ENCODE results near the gene TACC3.

Gene TACC3

GRCh38 chr4:1787411-1788077, 66.2 kb downstream of the TACC3 start:
- DNase-seq (ENCODE audit: extremely low spot score) = no peak
- ChIA-PET CTCF (interaction anchor here (1.1 kb wide), 1 partner anchor 39 kb away, joined by 3 read pairs; no protein-coding TSS in a partner anchor), POLR2A (no interaction called here)
- TF ChIP-seq CTCF (IDR thresholded peaks at IDR 0.05; ENCODE audit: control extremely low read depth, extremely low read depth, low read depth, missing control alignments) = no peak

- ChIA-PET CTCF (interaction anchor here (1.1 to 1.4 kb wide), 4 partner anchors 10 to 40 kb away, joined by 3 to 4 read pairs (median 4); no protein-coding TSS in a partner anchor), POLR2A (no interaction called here)
- DNase-seq (ENCODE audit: extremely low spot score) = no peak
- TF ChIP-seq CTCF (IDR thresholded peaks at IDR 0.05; ENCODE audit: control extremely low read depth, extremely low read depth, low read depth, missing control alignments) = no peak
Observed at GRCh38 chr4:1788254-1788973, 67.1 kb downstream of the TACC3 start.

- POLR2A ChIA-PET = no interaction called here
- no peak for DNase-seq (ENCODE audit: extremely low spot score)
- no peak for TF ChIP-seq CTCF (IDR thresholded peaks at IDR 0.05; ENCODE audit: control extremely low read depth, extremely low read depth, low read depth, missing control alignments)
- CTCF ChIA-PET = interaction anchor here (1.1 to 1.6 kb wide), 3 partner anchors 9 to 21 kb away, joined by 3 to 4 read pairs (median 3); no protein-coding TSS in a partner anchor
Observed at GRCh38 chr4:1789552-1789951, 68.2 kb downstream of the TACC3 start.

GRCh38 chr4:1790005-1790404, 68.7 kb downstream of the TACC3 start:
- CTCF ChIA-PET = interaction anchor here (1.1 to 1.6 kb wide), 2 partner anchors 9 to 13 kb away, joined by 3 read pairs; no protein-coding TSS in a partner anchor

GRCh38 chr4:1792158-1792831, 71.0 kb downstream of the TACC3 start:
- ChIA-PET CTCF (interaction anchor here (1.4 to 1.8 kb wide), 2 partner anchors 18 to 45 kb away, joined by 4 to 5 read pairs; no protein-coding TSS in a partner anchor), POLR2A (no interaction called here)
- DNase-seq (ENCODE audit: extremely low spot score) = no peak
- no peak for TF ChIP-seq CTCF (IDR thresholded peaks at IDR 0.05; ENCODE audit: control extremely low read depth, extremely low read depth, low read depth, missing control alignments)

More at GRCh38 chr4:1790005-1790404, 68.7 kb downstream of the TACC3 start:
- DNase-seq (ENCODE audit: extremely low spot score) = no peak
- TF ChIP-seq CTCF (IDR thresholded peaks at IDR 0.05; ENCODE audit: control extremely low read depth, extremely low read depth, low read depth, missing control alignments) = no peak
- POLR2A ChIA-PET = no interaction called here

GRCh38 chr4:1792832-1793495, 71.6 kb downstream of the TACC3 start, which contains the start of gene FGFR3:
Gene FGFR3, plus strand, starts transcription at chr4:1793293. Its CDS starts 642 bp downstream, at chr4:1793935.
- peak; percentile 88 for DNase-seq (ENCODE audit: extremely low spot score)
- POLR2A ChIA-PET = interaction anchor here (0.6 kb wide), 1 partner anchor 11 kb away, joined by 3 read pairs; no protein-coding TSS in a partner anchor
- no peak for TF ChIP-seq CTCF (IDR thresholded peaks at IDR 0.05; ENCODE audit: control extremely low read depth, extremely low read depth, low read depth, missing control alignments)
- CTCF ChIA-PET = interaction anchor here (1.4 to 1.8 kb wide), 2 partner anchors 17 to 46 kb away, joined by 4 to 5 read pairs; no protein-coding TSS in a partner anchor

Data from GM10248 (cell line).